ENCODE data around the gene METRNL. TPM values are rescaled to one million over a fixed set of nuclear protein-coding genes. Genes with fewer than 3 reads are reported as not detected.
A peak's percentile ranks its signal among the peaks of the same experiment; 100 is the strongest.

METRNL gene
- total RNA-seq, 1 experiment from 2014 or later, result 21.0 TPM

- Histone ChIP-seq H3K9me3 (ENCODE audit: control insufficient read depth, insufficient read depth, low read depth, low read length) (no peaks in the 10 kb centered on the region), H3K4me3 (ENCODE audit: low read depth in 2 of 2, low read length in 2 of 2) (no peak overlapping the region), H3K27me3 (ENCODE audit: control insufficient read depth, insufficient read depth, low read length) (no peaks in the 10 kb centered on the region), H3K27ac (ENCODE audit: low read length) (peak overlapping the region; percentile 95; the same call in 1 of the 2 replicates), H3K36me3 (ENCODE audit: control insufficient read depth, insufficient read depth, low read length) (no peaks in the 10 kb centered on the region), H3K4me1 (ENCODE audit: control insufficient read depth, insufficient read depth, low read length) (peaks cover 44% of the 10 kb centered on the region)
- CTCF ChIA-PET, result no interaction called here
- TF ChIP-seq TCF7L2 (IDR thresholded peaks at IDR 0.05; ENCODE audit: low read depth, low read length), result no peak
- TF ChIP-seq REST (IDR thresholded peaks at IDR 0.05; ENCODE audit: insufficient read depth in 1 of 2, low read depth in 2 of 2, low read length in 1 of 2), result no peak
- TF ChIP-seq POLR2AphosphoS5 (IDR thresholded peaks at IDR 0.05; ENCODE audit: low read depth, low read length), result no peak
- no peak for TF ChIP-seq CTCF (IDR thresholded peaks at IDR 0.05)
- no peak for TF ChIP-seq SIN3A (IDR thresholded peaks at IDR 0.05; ENCODE audit: borderline replicate concordance, insufficient read depth, low read depth, low read length)
- intact Hi-C loops (cut with micrococcal nuclease; ENCODE audit: unreplicated experiment), result no loop called here
- DNase-seq (ENCODE audit: low read depth, low spot score), result no peak
- ATAC-seq, result no peak
- POLR2A ChIA-PET, result no interaction called here
- in situ Hi-C loops (cut with HindIII; ENCODE audit: low pct_unique_long_range_greater_than_20kb, low sequenced_read_pairs), result no loop called here
- BruUV-seq (replicated peaks), result no TSS peak
These were observed 26.3 kb upstream of the METRNL start for GRCh38 chr17:83053021-83053681.

- DNase-seq (ENCODE audit: low read depth, low spot score) (no peak), ATAC-seq (no peak)
- H3K36me3 ChIP-seq (ENCODE audit: control insufficient read depth, insufficient read depth, low read length), result no peaks in the 10 kb centered on the region
- intact Hi-C loops (cut with micrococcal nuclease; ENCODE audit: unreplicated experiment), result no loop called here
- no peaks in the 10 kb centered on the region for H3K27me3 ChIP-seq (ENCODE audit: control insufficient read depth, insufficient read depth, low read length)
- peaks cover 44% of the 10 kb centered on the region for H3K4me1 ChIP-seq (ENCODE audit: control insufficient read depth, insufficient read depth, low read length)
- BruUV-seq (replicated peaks), result no TSS peak
- ChIA-PET POLR2A (no interaction called here), CTCF (no interaction called here)
- H3K4me3 ChIP-seq (ENCODE audit: low read depth in 2 of 2, low read length in 2 of 2), result no peak overlapping the region
- no peaks in the 10 kb centered on the region for H3K9me3 ChIP-seq (ENCODE audit: control insufficient read depth, insufficient read depth, low read depth, low read length)
- in situ Hi-C loops (cut with HindIII; ENCODE audit: low pct_unique_long_range_greater_than_20kb, low sequenced_read_pairs), result no loop called here
- no peak for TF ChIP-seq TCF7L2 (IDR thresholded peaks at IDR 0.05; ENCODE audit: low read depth, low read length)
- no peak for TF ChIP-seq CTCF (IDR thresholded peaks at IDR 0.05)
- TF ChIP-seq REST (IDR thresholded peaks at IDR 0.05; ENCODE audit: insufficient read depth in 1 of 2, low read depth in 2 of 2, low read length in 1 of 2), result no peak
- TF ChIP-seq POLR2AphosphoS5 (IDR thresholded peaks at IDR 0.05; ENCODE audit: low read depth, low read length), result no peak
- TF ChIP-seq SIN3A (IDR thresholded peaks at IDR 0.05; ENCODE audit: borderline replicate concordance, insufficient read depth, low read depth, low read length), result no peak
- peak overlapping the region; percentile 12; the same call in 1 of the 2 replicates for H3K27ac ChIP-seq (ENCODE audit: low read length)
These were observed 25.5 kb upstream of the METRNL start for GRCh38 chr17:83053739-83054451.

Data from Panc1 (cell line).